Activated CD8-positive, alpha-beta memory T cell treated with anti-CD3 and anti-CD28 coated beads, Interleukin-2, amount 10 ng/mL, durations not matched to agents 7 days and 5 days (primary cell): ENCODE results near the gene HMGCR. TPM values are rescaled to one million over a fixed set of nuclear protein-coding genes. Genes with fewer than 3 reads are reported as not detected.
"Not testable (repeated sequence)": the region's sequence is repeated elsewhere in the genome, so short reads cannot be mapped to it uniquely, and the experiment has no call there.

ENCODE experiments used
- ATAC-seq: fragments of 150-1000 bp; cut with Tn5 transposase; one replicate; pipeline ENCODE4 v1.10.0; 2021; ENCODE audit warnings: moderate library complexity
- CTCF ChIA-PET: fragments of 350-600 bp; sonication (Branson Sonifier 250); formaldehyde crosslinking; loops from one replicate; lab custom pipeline; 2021; ENCODE audit warnings: antibody characterized with exemption; lab: Charles Lee
- DNase-seq: peaks from one replicate; pipeline ENCODE4 v3.0.0-alpha.2; 2020
- H3K27ac Mint-ChIP-seq: one replicate; pipeline ENCODE4 v1.8.0; 2021; ENCODE audit warnings: mild to moderate bottlenecking, mixed read lengths
- H3K27me3 Mint-ChIP-seq: one replicate; pipeline ENCODE4 v1.8.0; 2021; ENCODE audit warnings: mixed read lengths
- H3K36me3 Mint-ChIP-seq: one replicate; pipeline ENCODE4 v1.8.0; 2021; ENCODE audit warnings: mild to moderate bottlenecking, mixed read lengths
- H3K4me1 Mint-ChIP-seq: one replicate; pipeline ENCODE4 v1.8.0; 2021; ENCODE audit warnings: mixed read lengths
- H3K4me3 Mint-ChIP-seq: one replicate; pipeline ENCODE4 v1.8.0; 2021; ENCODE audit warnings: mild to moderate bottlenecking, moderate library complexity, mixed read lengths
- H3K9me3 Mint-ChIP-seq: one replicate; pipeline ENCODE4 v1.8.0; 2022; ENCODE audit warnings: low read depth, mixed read lengths
- total RNA-seq, 2 experiments: library from RNA; stranded (reverse); gene quantifications; one replicate each; pipeline ENCODE4 v1.2.3, GENCODE V29; 2021

HMGCR gene
- total RNA-seq = 10 to 100 TPM; 69.5 to 99.8 TPM

- peak; percentile 99 for DNase-seq
- Mint-ChIP-seq H3K27me3 (no peaks in the 10 kb centered on the region), H3K4me3 (no peak within 1 kb of the TSS), H3K9me3 (no peaks in the 10 kb centered on the region), H3K27ac (no peak within 1 kb of the TSS), H3K36me3 (peaks cover 19% of the 10 kb centered on the region), H3K4me1 (peaks cover 33% of the 10 kb centered on the region)
- CTCF ChIA-PET = interaction anchor here (0.8 to 1.9 kb wide), 11 partner anchors 12 to 1067 kb away, joined by 3 to 23 read pairs (median 3); partner anchors contain the start of genes ANKRD31, IQGAP2 and POLK
- peak; percentile 97 for ATAC-seq
Observed at GRCh38 chr5:75336615-75337336, at the start of gene HMGCR. HMGCR (plus strand) TSS chr5:75337220; CDS start chr5:75342606, 5,386 bp downstream.

- H3K9me3 Mint-ChIP-seq, H3K36me3 Mint-ChIP-seq, DNase-seq, H3K4me3 Mint-ChIP-seq, H3K4me1 Mint-ChIP-seq, H3K27ac Mint-ChIP-seq, CTCF ChIA-PET, ATAC-seq: not testable (repeated sequence)
- peaks cover 23% of the 10 kb centered on the region for H3K27me3 Mint-ChIP-seq
Observed at GRCh38 chr5:75291844-75292243, 45.2 kb upstream of the HMGCR start.

DNA sequence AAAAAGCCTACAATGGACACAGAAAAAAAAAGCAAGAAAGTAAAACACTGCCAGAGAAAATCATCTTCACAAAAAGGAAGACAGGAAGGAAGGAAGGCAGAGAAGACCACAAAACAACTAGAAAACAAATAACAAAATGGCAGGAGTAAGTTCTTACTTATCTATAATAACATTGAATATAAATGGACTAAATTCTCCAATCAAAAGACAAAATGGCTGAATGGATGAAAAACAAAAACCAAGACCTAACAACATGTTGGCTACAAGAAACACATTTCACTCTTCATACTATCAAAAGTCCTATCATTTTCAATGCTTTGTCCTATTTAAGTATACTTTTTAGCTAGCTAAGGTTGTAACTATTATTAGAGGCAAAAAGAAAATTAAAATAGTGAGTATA is 36.9 kb upstream of the HMGCR start:
- H3K9me3 Mint-ChIP-seq = peaks cover 9% of the 10 kb centered on the region
- H3K27me3 Mint-ChIP-seq = no peaks in the 10 kb centered on the region
- no peaks in the 10 kb centered on the region for H3K36me3 Mint-ChIP-seq
- no peak overlapping the region for H3K27ac Mint-ChIP-seq
- ATAC-seq (no peak), DNase-seq (no peak)
- no peak overlapping the region for H3K4me3 Mint-ChIP-seq
- CTCF ChIA-PET = no interaction called here
- no peaks in the 10 kb centered on the region for H3K4me1 Mint-ChIP-seq

DNA sequence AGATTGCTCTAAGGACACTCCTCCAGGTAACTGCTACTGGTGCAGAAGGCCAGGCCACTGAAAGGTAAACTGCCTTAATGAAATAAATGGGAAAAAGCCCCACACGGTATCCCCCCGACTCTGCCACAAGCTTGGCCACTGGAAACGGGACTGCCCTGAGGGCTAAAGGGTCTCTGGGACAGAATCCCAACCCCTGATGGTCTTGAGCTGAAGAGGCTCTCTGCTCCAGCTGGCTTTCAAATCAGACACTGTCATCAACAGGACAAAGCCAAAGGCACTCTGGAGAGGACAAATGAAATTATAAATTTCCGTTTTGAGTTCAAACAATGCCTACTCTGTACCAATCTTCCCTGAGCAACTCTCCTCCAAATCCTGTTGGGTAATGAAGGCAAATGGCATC is 33.6 kb upstream of the HMGCR start:
- no peak overlapping the region for H3K27ac Mint-ChIP-seq
- H3K4me1 Mint-ChIP-seq = no peaks in the 10 kb centered on the region
- CTCF ChIA-PET = no interaction called here
- DNase-seq (no peak), ATAC-seq (no peak)
- H3K27me3 Mint-ChIP-seq = peaks cover 2% of the 10 kb centered on the region
- H3K4me3 Mint-ChIP-seq = no peak overlapping the region
- H3K9me3 Mint-ChIP-seq = peaks cover 6% of the 10 kb centered on the region
- no peaks in the 10 kb centered on the region for H3K36me3 Mint-ChIP-seq

DNA sequence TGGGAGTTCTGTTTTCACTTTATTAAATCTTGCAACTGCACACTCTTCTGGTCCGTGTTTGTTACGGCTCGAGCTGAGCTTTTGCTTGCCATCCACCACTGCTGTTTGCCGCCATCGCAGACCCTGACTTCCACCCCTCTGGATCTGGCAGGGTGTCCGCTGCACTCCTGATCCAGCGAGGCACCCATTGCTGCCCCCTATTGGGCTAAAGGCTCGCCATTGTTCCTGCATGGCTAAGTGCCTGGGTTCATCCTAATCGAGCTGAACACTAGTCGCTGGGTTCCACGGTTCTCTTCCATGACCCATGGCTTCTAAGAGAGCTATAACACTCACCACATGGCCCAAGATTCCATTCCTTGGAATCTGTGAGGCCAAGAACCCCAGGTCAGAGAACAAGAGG is 32.5 kb upstream of the HMGCR start:
- H3K36me3 Mint-ChIP-seq, H3K4me3 Mint-ChIP-seq, H3K27me3 Mint-ChIP-seq, DNase-seq, ATAC-seq, H3K27ac Mint-ChIP-seq, H3K4me1 Mint-ChIP-seq, CTCF ChIA-PET, H3K9me3 Mint-ChIP-seq: not testable (repeated sequence)

DNA sequence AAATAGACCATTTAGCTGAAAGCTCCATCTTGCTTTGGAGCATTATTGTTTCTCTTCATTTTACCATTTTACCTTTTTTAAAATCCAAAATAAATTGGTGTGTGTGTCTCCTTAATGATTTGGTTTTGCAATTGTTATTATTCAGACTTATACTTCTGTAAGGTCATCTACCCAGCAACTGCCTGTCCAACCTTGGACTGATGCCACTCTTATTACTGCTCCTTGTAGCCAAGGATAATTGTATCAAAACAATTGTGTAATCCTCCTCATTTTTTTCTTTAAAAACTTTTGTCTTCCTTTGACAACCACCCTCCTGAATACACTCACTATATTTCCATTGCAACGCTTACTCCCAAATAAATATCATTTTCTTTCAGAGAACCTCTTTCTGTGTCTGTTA is 30.3 kb upstream of the HMGCR start:
- CTCF ChIA-PET = no interaction called here
- ATAC-seq = no peak
- H3K27me3 Mint-ChIP-seq = peaks cover 14% of the 10 kb centered on the region

DNA sequence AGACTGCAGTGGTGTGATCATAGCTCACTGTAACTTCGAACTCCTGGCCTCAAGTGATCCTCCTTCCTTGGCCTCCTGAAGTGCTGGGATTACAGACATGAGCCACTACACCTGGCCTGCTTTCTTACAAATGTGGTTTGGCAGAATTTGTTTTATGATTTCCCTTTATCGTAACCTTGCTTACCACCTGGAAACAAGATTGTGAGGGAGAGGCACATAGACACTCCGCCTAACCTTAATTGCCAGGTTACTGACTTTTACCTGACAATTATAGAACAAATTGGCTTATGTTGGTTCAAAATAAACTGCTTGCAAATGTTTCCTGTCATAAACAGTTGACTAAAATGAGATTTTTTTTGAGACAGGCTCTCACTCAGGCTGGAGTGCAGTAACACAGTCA is 26.8 kb upstream of the HMGCR start:
- H3K9me3 Mint-ChIP-seq = no peaks in the 10 kb centered on the region
- no peak overlapping the region for H3K27ac Mint-ChIP-seq
- H3K27me3 Mint-ChIP-seq = peaks cover 18% of the 10 kb centered on the region
- ATAC-seq (no peak), DNase-seq (no peak)
- CTCF ChIA-PET = no interaction called here
- no peak overlapping the region for H3K4me3 Mint-ChIP-seq
- no peaks in the 10 kb centered on the region for H3K4me1 Mint-ChIP-seq
- H3K36me3 Mint-ChIP-seq = no peaks in the 10 kb centered on the region

More for the DNA sequence above, 30.3 kb upstream of the HMGCR start:
- H3K4me3 Mint-ChIP-seq = no peak overlapping the region
- DNase-seq = no peak
- H3K27ac Mint-ChIP-seq = no peak overlapping the region
- H3K4me1 Mint-ChIP-seq = no peaks in the 10 kb centered on the region
- H3K36me3 Mint-ChIP-seq = no peaks in the 10 kb centered on the region
- H3K9me3 Mint-ChIP-seq = no peaks in the 10 kb centered on the region

GRCh38 chr5:75319148-75319547 is 17.9 kb upstream of the HMGCR start:
- CTCF ChIA-PET, DNase-seq: not testable (repeated sequence)

GRCh38 chr5:75319638-75320037 is 17.4 kb upstream of the HMGCR start:
- DNase-seq = no peak
- H3K4me1 Mint-ChIP-seq = no peaks in the 10 kb centered on the region
- H3K9me3 Mint-ChIP-seq = no peaks in the 10 kb centered on the region
- no peak overlapping the region for H3K27ac Mint-ChIP-seq
- peaks cover 3% of the 10 kb centered on the region for H3K27me3 Mint-ChIP-seq
- H3K36me3 Mint-ChIP-seq = no peaks in the 10 kb centered on the region
- no peak overlapping the region for H3K4me3 Mint-ChIP-seq
- CTCF ChIA-PET = interaction anchor here (1.1 kb wide), 1 partner anchor 11 kb away, joined by 5 read pairs; no protein-coding TSS in a partner anchor
- no peak for ATAC-seq

More at GRCh38 chr5:75319148-75319547, 17.9 kb upstream of the HMGCR start:
- H3K9me3 Mint-ChIP-seq, H3K4me1 Mint-ChIP-seq, H3K4me3 Mint-ChIP-seq, H3K27ac Mint-ChIP-seq, H3K36me3 Mint-ChIP-seq, ATAC-seq, H3K27me3 Mint-ChIP-seq: not testable (repeated sequence)

DNA sequence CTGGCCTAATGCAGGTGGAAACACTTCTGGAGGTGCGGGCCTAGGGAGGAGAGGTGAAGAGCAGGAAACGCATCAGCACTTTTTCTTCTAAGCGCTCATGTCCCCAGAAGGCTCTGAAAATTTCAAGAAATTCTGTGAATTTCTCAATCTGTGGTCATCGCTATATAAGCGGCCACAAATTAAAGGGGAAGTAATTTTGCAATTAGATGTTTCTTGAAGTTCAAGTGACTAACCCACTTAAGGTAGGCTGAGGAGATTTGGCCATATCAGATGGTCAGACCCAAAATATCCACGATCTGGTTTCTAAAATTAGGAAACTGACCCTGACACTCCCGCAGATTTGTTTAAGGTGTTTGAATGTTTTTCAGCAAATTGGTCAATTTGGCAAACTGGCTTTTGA is 16.6 kb upstream of the HMGCR start:
- ATAC-seq (no peak), DNase-seq (no peak)
- Mint-ChIP-seq H3K27me3 (peaks cover 3% of the 10 kb centered on the region), H3K27ac (no peak overlapping the region), H3K4me3 (no peak overlapping the region), H3K36me3 (no peaks in the 10 kb centered on the region), H3K9me3 (no peaks in the 10 kb centered on the region), H3K4me1 (peaks cover 4% of the 10 kb centered on the region)
- CTCF ChIA-PET = interaction anchor here (1.1 kb wide), 1 partner anchor 10 kb away, joined by 5 read pairs; no protein-coding TSS in a partner anchor

DNA sequence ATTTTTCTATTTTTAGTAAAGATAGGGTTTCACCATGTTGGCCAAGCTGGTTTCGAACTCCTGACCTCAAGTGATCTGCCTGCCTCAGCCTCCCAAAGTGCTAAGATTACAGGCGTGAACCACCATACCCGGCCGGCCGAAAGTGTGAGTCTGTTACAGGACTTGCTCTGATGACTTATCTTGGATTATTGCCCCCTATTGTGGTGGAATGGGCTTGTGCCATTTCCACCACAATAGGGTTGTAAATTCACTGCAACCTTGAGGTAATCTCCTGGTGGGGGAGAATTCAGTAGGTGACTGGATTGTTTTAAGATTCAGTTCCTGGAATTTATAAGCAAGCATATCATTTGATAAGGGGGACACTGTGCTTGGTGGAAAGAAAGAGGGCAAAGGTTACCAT is 15.0 kb upstream of the HMGCR start:
- ATAC-seq (no peak), DNase-seq (no peak)
- no peaks in the 10 kb centered on the region for H3K9me3 Mint-ChIP-seq
- no peaks in the 10 kb centered on the region for H3K36me3 Mint-ChIP-seq
- H3K4me1 Mint-ChIP-seq = peaks cover 4% of the 10 kb centered on the region
- H3K27ac Mint-ChIP-seq = no peak overlapping the region
- peaks cover 3% of the 10 kb centered on the region for H3K27me3 Mint-ChIP-seq
- no peak overlapping the region for H3K4me3 Mint-ChIP-seq
- CTCF ChIA-PET = no interaction called here

DNA sequence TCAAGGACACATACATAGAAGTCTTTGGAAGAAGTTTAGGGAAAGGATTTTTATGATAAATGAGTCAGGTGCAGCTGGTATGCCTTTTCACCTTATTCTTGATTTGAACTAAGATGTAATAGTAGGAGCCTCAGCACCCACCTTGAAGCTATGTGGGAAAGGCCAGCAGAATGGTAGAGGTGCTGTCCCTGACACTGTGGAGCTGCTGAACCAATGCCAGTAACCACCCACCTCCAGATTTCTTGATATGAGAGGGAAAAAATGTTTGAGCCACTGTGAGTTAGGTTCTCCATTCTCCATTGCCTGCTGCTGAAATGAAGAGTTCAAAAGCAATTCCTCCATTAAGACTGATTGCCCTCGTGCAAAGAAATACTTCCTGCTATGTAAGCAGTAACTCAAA is 12.2 kb upstream of the HMGCR start:
- Mint-ChIP-seq H3K27me3 (peaks cover 6% of the 10 kb centered on the region), H3K36me3 (no peaks in the 10 kb centered on the region), H3K27ac (no peak overlapping the region), H3K4me3 (no peak overlapping the region), H3K9me3 (no peaks in the 10 kb centered on the region), H3K4me1 (peaks cover 4% of the 10 kb centered on the region)
- ATAC-seq = no peak
- no peak for DNase-seq
- CTCF ChIA-PET = interaction anchor here (1.2 kb wide), 1 partner anchor 399 kb away, joined by 3 read pairs; no protein-coding TSS in a partner anchor

DNA sequence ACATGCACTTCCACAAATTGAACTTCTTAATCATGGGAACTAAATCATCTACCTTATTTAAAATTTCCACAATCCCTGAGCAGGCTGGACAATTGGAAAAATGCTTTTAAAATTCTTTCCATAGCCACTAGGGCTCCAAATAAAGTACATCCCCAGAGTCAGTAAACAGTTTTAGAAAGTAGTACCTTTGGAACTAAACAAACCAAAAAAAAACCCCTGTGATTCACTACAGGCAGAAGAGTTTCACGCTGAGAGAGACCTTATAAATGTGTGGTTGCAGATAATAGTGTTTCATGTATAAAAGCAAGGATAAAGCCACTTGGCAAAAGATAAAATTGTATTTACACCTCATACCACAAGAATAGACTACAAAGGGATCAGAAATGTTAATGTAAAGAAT is 11.8 kb upstream of the HMGCR start:
- H3K36me3 Mint-ChIP-seq = no peaks in the 10 kb centered on the region
- H3K9me3 Mint-ChIP-seq = no peaks in the 10 kb centered on the region
- no peak for ATAC-seq
- H3K27ac Mint-ChIP-seq = no peak overlapping the region
- no peak overlapping the region for H3K4me3 Mint-ChIP-seq
- CTCF ChIA-PET = no interaction called here
- no peak for DNase-seq
- peaks cover 6% of the 10 kb centered on the region for H3K27me3 Mint-ChIP-seq
- peaks cover 4% of the 10 kb centered on the region for H3K4me1 Mint-ChIP-seq

- H3K36me3 Mint-ChIP-seq = no peaks in the 10 kb centered on the region
- H3K27ac Mint-ChIP-seq = no peak overlapping the region
- DNase-seq (no peak), ATAC-seq (no peak)
- CTCF ChIA-PET = interaction anchor here (1.3 to 2.1 kb wide), 3 partner anchors 9 to 94 kb away, joined by 3 to 11 read pairs (median 5); partner anchors contain the start of gene ANKRD31
- H3K4me1 Mint-ChIP-seq = peaks cover under 1% of the 10 kb centered on the region
- no peak overlapping the region for H3K4me3 Mint-ChIP-seq
- H3K9me3 Mint-ChIP-seq = no peaks in the 10 kb centered on the region
- peaks cover 4% of the 10 kb centered on the region for H3K27me3 Mint-ChIP-seq
Observed at GRCh38 chr5:75330404-75330803, 6.6 kb upstream of the HMGCR start.
